HUES48 (cell line): ENCODE measurements around the gene ANP32D.
"Not testable (repeated sequence)": the region's sequence is repeated elsewhere in the genome, so short reads cannot be mapped to it uniquely, and the experiment has no call there.

Source experiments
- H3K27ac ChIP-seq: one replicate; pipeline ENCODE4 v1.7.0; 2013; ENCODE audit warnings: low read depth, low read length, inconsistent platforms
- H3K27me3 ChIP-seq: 2 replicates; pipeline ENCODE4 v1.6.1; 2013; ENCODE audit warnings: mild to moderate bottlenecking, low read length; ENCODE audit not compliant: control insufficient read depth, insufficient read depth
- H3K36me3 ChIP-seq: 2 replicates; pipeline ENCODE4 v1.6.1; 2013; ENCODE audit warnings: low read length; ENCODE audit not compliant: control insufficient read depth, insufficient read depth
- H3K4me1 ChIP-seq: 2 replicates; pipeline ENCODE4 v1.6.1; 2013; ENCODE audit warnings: mild to moderate bottlenecking, low read length; ENCODE audit not compliant: control insufficient read depth, insufficient read depth
- H3K4me3 ChIP-seq: 2 replicates; pipeline ENCODE4 v1.5.1; 2013; ENCODE audit warnings: mild to moderate bottlenecking, low read depth, low read length
- H3K9ac ChIP-seq: 2 replicates; pipeline ENCODE4 v1.6.1; 2013; ENCODE audit warnings: mild to moderate bottlenecking, low read depth, low read length, moderate library complexity
- H3K9me3 ChIP-seq: 2 replicates; pipeline ENCODE4 v1.6.1; 2013; ENCODE audit warnings: low read length; ENCODE audit not compliant: control insufficient read depth, insufficient read depth

The ANP32D gene

DNA sequence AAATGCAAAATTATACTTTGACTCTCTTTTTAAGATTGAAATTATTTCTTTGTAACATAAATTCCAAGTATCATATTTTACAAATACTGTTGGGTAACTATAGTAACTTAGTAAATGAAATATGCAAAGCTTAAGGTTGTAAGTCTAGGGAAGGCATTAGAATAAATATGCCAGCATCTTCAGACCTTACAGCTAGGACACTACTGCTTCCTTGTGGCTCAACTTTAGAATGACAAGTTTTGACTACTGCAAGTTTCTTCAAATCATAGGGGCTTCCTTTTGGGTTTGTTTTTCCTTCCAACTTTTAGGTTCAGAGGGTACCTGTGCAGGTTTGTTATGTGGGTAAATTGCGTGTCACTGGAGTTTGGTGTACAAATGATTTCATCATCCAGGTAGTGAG lies 17.7 kb upstream of the ANP32D start:
- H3K9me3 ChIP-seq = peaks cover 4% of the 10 kb centered on the region; the same call in 1 of the 2 replicates
- no peak overlapping the region for H3K4me3 ChIP-seq
- H3K27ac ChIP-seq = no peak overlapping the region
- H3K27me3 ChIP-seq = no peaks in the 10 kb centered on the region
- no peak overlapping the region for H3K9ac ChIP-seq
- H3K36me3 ChIP-seq = no peaks in the 10 kb centered on the region
- no peaks in the 10 kb centered on the region for H3K4me1 ChIP-seq

DNA sequence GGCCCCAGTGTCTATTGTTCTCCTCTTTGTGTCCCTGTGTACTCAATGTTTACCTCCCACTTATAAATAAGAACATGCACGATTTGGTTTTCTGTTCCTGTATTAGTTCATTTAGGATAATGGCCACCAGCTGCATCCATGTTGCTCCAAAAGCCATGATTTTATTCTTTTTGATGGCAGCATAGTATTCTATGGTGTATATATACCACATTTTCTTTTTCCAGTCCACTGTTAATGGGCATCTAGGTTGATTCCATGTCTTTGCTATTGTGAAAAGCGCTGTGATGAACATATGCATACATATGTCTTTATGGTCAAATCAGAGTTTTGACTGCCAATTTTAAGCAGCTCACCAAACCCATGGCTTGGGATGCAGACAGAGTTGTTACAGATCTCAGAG lies 17.2 kb upstream of the ANP32D start:
- Histone ChIP-seq H3K9me3 (no peaks in the 10 kb centered on the region; the same call in 1 of the 2 replicates), H3K36me3 (no peaks in the 10 kb centered on the region), H3K4me3 (no peak overlapping the region), H3K4me1 (no peaks in the 10 kb centered on the region), H3K9ac (no peak overlapping the region), H3K27me3 (no peaks in the 10 kb centered on the region), H3K27ac (no peak overlapping the region)

DNA sequence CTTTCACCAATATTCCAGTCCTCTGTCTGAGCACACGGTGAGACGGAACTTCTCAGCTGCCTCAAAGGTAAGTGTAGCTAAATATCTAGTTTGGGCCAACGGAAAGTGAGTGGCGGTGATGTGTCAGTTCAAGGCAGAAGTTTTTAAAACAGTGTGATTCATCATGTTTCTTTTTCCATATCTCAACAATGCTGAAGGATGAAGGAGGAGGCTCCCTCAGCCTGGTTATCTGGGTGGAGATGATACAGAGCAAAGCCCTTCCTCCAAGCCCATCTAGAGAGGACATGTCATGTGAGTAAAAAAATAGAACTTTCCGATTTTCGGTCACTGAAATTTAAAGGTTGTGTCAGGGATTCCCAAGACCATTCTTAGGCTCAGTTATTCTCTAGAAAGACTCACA lies 13.1 kb upstream of the ANP32D start:
- Histone ChIP-seq H3K27ac (no peak overlapping the region), H3K9me3 (no peaks in the 10 kb centered on the region), H3K4me1 (no peaks in the 10 kb centered on the region), H3K36me3 (no peaks in the 10 kb centered on the region), H3K4me3 (no peak overlapping the region), H3K27me3 (no peaks in the 10 kb centered on the region), H3K9ac (no peak overlapping the region)

DNA sequence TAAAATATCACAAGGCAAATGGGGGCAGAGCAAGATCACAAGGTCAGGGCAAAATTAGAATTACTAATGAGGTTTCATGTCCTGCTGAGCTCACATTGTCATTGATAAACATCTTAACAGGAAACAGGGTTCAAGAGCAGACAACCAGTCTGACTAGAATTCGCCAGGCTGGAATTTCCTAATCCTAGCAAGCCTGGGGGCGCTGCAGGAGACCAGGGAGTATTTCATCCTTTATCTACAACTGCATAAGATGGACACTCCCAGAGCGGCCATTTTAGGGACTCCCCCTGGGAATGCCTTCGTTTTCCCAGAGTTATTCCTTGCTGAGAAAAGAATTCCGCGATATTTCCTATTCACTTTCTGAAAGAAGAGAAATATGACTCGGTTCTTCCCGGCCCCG lies 3.3 kb upstream of the ANP32D start:
- H3K27me3 ChIP-seq, H3K4me3 ChIP-seq, H3K36me3 ChIP-seq, H3K9ac ChIP-seq, H3K4me1 ChIP-seq, H3K27ac ChIP-seq: not testable (repeated sequence)
- H3K9me3 ChIP-seq = peaks cover 75% of the 10 kb centered on the region

DNA sequence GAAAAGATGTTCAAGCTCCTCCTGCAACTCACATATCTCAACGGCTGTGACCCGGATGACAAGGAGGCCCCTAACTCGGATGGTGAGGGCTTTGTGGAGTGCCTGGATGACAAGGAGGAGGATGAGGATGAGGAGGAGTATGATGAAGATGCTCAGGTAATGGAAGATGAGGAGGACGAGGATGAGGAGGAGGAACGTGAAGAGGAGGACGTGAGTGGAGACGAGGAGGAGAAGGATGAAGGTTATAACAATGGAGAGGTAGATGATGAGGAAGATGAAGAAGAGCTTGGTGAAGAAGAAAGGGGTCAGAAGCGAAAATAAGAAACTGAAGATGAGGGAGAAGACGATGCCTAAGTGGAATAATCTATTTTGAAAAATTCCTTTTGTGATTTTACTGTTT lies 702 bp downstream of the ANP32D start:
- Histone ChIP-seq H3K36me3 (no peaks in the 10 kb centered on the region), H3K4me1 (no peaks in the 10 kb centered on the region), H3K9me3 (peaks cover 57% of the 10 kb centered on the region), H3K9ac (no peak overlapping the region), H3K4me3 (no peak overlapping the region), H3K27me3 (no peaks in the 10 kb centered on the region), H3K27ac (no peak overlapping the region)

DNA sequence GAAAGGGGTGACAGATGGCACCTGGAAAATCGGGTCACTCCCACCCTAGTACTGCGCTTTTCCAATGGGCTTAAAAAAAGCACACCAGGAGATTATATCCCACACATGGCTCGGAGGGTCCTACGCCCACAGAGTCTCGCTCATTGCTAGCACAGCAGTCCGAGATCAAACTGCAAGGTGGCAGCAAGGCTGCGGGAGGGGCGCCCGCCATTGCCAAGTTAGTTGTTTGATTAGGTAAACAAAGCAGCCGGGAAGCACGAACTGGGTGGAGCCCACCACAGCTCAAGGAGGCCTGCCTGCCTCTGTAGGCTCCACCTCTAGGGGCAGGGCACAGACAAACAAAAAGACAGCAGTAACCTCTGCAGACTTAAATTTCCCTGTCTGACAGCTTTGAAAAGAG lies 2.1 kb downstream of the ANP32D start:
- H3K9me3 ChIP-seq = peaks cover 44% of the 10 kb centered on the region
- not testable (repeated sequence) for H3K4me1 ChIP-seq, H3K27me3 ChIP-seq, H3K36me3 ChIP-seq, H3K27ac ChIP-seq, H3K9ac ChIP-seq, H3K4me3 ChIP-seq

DNA sequence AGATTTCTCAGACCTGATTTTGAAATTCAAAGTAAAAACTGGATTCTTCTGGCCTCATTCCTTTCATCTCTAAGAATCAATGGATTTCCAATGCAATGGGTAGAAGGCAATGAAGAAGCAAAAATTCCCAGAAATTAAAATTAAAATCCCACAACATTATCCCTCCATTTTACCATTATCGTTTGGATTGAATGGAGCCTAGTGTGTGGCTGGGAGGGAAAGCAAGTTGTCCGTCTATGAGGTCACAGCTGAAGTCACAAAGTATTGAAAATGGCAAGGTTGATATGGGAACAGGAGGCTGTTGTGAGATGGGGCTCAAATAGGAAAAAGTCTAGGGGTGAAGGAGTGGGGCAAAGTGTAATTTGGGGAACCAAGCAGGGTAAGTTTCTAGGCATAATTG lies 9.8 kb downstream of the ANP32D start, which contains the start of gene C12orf54:
TSS of gene C12orf54 (plus strand) at position 301 of the 400 bp plus-strand sequence. CDS start 799 bp downstream, outside the sequence.
- Histone ChIP-seq H3K27ac (no peak within 1 kb of the TSS), H3K9me3 (peaks cover 12% of the 10 kb centered on the region; the same call in 1 of the 2 replicates), H3K4me3 (no peak within 1 kb of the TSS), H3K4me1 (no peaks in the 10 kb centered on the region), H3K27me3 (no peaks in the 10 kb centered on the region), H3K9ac (no peak within 1 kb of the TSS), H3K36me3 (no peaks in the 10 kb centered on the region)

DNA sequence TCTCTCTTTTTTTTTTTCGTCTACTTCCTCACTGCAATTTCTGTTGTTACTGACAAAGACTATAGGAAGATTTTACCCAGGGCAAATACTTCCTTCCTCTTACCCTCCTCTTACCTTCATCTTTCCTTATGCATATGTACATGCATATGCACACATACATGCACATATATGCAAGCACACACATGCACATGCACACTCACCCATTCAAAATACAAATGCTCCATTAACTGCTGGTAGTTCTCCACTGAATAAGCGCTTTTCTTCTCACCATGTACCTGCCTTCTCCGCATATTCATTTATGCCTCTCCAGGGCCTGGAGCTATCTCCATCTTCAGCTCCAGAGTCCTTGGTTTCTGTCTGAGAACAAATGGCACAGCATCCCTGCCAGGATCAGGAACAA lies 10.6 kb downstream of the ANP32D start:
- H3K27me3 ChIP-seq = no peaks in the 10 kb centered on the region
- H3K4me1 ChIP-seq = no peaks in the 10 kb centered on the region
- no peak overlapping the region for H3K4me3 ChIP-seq
- H3K27ac ChIP-seq = no peak overlapping the region
- no peaks in the 10 kb centered on the region for H3K36me3 ChIP-seq
- H3K9ac ChIP-seq = no peak overlapping the region
- H3K9me3 ChIP-seq = peaks cover 13% of the 10 kb centered on the region; the same call in 1 of the 2 replicates

DNA sequence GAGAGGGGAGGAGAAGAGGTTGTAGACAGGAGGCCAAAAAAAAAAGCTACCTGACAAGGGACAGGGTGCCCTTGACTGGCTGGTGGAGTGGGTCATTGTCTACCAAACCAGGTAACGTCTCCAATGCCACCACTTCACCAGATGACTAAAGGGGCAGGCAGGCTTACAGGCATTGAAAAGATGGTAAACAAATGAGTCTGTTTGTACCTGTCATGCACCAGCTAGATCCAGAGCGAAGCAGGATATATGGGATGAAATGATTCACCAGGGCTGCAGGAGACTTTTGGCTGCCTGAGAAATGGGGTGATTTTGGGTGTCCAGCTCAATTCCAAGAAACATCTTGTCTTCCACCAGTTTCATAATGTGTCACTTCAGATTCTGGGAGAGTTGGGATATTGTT lies 13.9 kb downstream of the ANP32D start:
- peaks cover 22% of the 10 kb centered on the region for H3K9me3 ChIP-seq
- H3K9ac ChIP-seq = no peak overlapping the region
- no peaks in the 10 kb centered on the region for H3K27me3 ChIP-seq
- H3K27ac ChIP-seq = no peak overlapping the region
- H3K4me3 ChIP-seq = no peak overlapping the region
- H3K4me1 ChIP-seq = no peaks in the 10 kb centered on the region
- H3K36me3 ChIP-seq = no peaks in the 10 kb centered on the region

DNA sequence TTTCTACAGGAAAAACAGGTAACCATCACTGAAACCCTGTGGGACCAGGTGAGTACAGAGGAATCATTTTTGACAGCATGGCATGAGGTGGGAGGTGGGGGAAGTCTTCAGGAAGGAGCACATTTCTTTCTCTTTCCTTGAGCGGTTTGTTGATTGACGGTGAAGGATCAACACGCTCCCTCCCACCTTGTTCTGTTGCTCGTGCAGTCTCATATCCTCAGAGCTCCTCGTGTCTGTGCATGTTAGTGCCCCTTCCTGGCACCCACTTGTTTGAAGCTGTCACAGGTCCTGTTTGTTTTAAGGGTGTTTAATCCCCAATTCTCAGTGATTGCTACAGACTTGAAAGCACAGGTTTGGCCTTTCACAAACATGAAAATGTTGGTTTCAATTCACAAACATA lies 14.3 kb downstream of the ANP32D start:
- Histone ChIP-seq H3K9me3 (peaks cover 25% of the 10 kb centered on the region), H3K27me3 (no peaks in the 10 kb centered on the region), H3K9ac (no peak overlapping the region), H3K27ac (no peak overlapping the region), H3K4me3 (no peak overlapping the region), H3K4me1 (no peaks in the 10 kb centered on the region), H3K36me3 (no peaks in the 10 kb centered on the region)

DNA sequence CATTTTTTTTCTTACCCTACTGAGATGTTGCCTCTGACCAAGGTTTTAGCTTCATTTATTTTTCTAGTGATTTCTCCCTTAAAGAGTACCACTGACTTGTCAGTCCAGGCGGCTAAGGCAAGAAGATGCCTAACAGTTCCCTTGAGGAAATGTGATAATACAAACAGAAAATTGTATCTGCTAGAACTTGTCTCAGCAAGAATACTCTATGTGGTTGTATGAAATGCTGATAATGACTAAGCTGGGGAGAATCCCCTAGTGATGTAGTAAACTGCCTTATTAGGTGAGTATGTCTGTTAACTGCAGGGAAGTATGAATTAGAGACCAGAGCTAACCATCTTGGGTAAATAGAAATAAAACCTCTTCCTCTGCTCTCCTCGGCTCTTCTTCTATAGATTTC lies 16.7 kb downstream of the ANP32D start:
- H3K27me3 ChIP-seq = no peaks in the 10 kb centered on the region
- no peaks in the 10 kb centered on the region for H3K36me3 ChIP-seq
- H3K9me3 ChIP-seq = peaks cover 32% of the 10 kb centered on the region
- no peak overlapping the region for H3K4me3 ChIP-seq
- H3K9ac ChIP-seq = no peak overlapping the region
- no peaks in the 10 kb centered on the region for H3K4me1 ChIP-seq
- H3K27ac ChIP-seq = no peak overlapping the region

DNA sequence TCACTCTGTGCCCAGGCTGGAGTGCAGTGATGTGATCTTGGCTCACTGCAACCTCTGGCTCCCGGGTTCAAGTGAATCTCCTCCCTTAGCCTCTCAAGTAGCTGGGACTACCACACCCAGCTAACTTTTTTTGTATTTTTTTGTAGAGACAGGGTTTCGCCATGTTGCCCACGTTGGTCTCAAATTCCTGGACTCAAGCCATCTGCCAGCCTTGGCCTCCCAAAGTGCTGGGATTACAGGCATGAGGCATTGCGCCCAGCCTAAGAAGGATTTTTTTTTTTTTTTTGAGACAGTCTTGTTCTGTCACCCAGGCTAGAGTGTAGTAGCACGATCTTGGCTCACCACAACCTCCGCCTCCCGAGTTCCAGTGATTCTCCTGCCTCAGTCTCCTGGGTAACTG lies 17.1 kb downstream of the ANP32D start:
- not testable (repeated sequence) for H3K9ac ChIP-seq, H3K27me3 ChIP-seq, H3K36me3 ChIP-seq, H3K4me3 ChIP-seq, H3K4me1 ChIP-seq, H3K27ac ChIP-seq
- H3K9me3 ChIP-seq = peaks cover 34% of the 10 kb centered on the region
